Tibial nerve (tissue), 4 donors: Measurements from ENCODE around the gene ANKRD28.
"Not testable (repeated sequence)": the region's sequence is repeated elsewhere in the genome, so short reads cannot be mapped to it uniquely, and the experiment has no call there.

ENCODE experiments used
- CTCF ChIP-seq, 5 experiments: fragments of 200-600 bp in 3 of 5; fragments of 450-650 bp in 2 of 5; sonication (generic) in 3 of 5; IDR thresholded peaks; one replicate each; pipeline ENCODE4 v1.5.1; 2016 to 2019; ENCODE audit warnings: antibody characterized with exemption in 5 of 5, mild to moderate bottlenecking in 3 of 5, moderate library complexity in 2 of 5
- EP300 ChIP-seq, 2 donors: sonication (generic); formaldehyde crosslinking; IDR thresholded peaks; one replicate each; pipeline ENCODE4 v1.6.1; 2017; ENCODE audit warnings: antibody characterized with exemption in 2 of 2, mild to moderate bottlenecking in 1 of 2
- POLR2A ChIP-seq, 2 donors: fragments of 450-650 bp; IDR thresholded peaks; one replicate each; pipeline ENCODE4 v1.6.1; 2017; ENCODE audit warnings: antibody characterized with exemption in 2 of 2, mild to moderate bottlenecking in 2 of 2, moderate library complexity in 2 of 2

- not testable (repeated sequence) for TF ChIP-seq CTCF, EP300, POLR2A (IDR thresholded peaks at IDR 0.05)
Measured at GRCh38 chr3:15738616-15739005, 59.2 kb downstream of the ANKRD28 start.
